Measurements from ENCODE around the gene RPTOR. TPM values are rescaled to one million over a fixed set of nuclear protein-coding genes. Genes with fewer than 3 reads are reported as not detected.

Gene RPTOR
- total RNA-seq, 1 donor from 2014 or later, result 53.7 TPM

- Mint-ChIP-seq H3K27ac (no peak overlapping the region), H3K27me3 (ENCODE audit: low read depth) (peaks cover 22% of the 10 kb centered on the region), H3K4me3 (no peak overlapping the region), H3K9me3 (no peaks in the 10 kb centered on the region), H3K36me3 (no peaks in the 10 kb centered on the region), H3K4me1 (no peaks in the 10 kb centered on the region)
- no peak for TF ChIP-seq CTCF (IDR thresholded peaks at IDR 0.05; ENCODE audit: unreplicated experiment)
- no peak for DNase-seq (ENCODE audit: low spot score in 2 of 2, unreplicated experiment in 2 of 2)
Measured at GRCh38 chr17:80970762-80971703, 426.4 kb downstream of the RPTOR start.

- H3K36me3 Mint-ChIP-seq, result no peaks in the 10 kb centered on the region
- no peak overlapping the region for H3K27ac Mint-ChIP-seq
- no peak overlapping the region for H3K4me3 Mint-ChIP-seq
- DNase-seq (ENCODE audit: low spot score in 2 of 2, unreplicated experiment in 2 of 2), result no peak
- no peaks in the 10 kb centered on the region for H3K9me3 Mint-ChIP-seq
- peaks cover 22% of the 10 kb centered on the region for H3K27me3 Mint-ChIP-seq (ENCODE audit: low read depth)
- H3K4me1 Mint-ChIP-seq, result no peaks in the 10 kb centered on the region
- TF ChIP-seq CTCF (IDR thresholded peaks at IDR 0.05; ENCODE audit: unreplicated experiment), result no peak
Measured at GRCh38 chr17:80971704-80972304, 427.2 kb downstream of the RPTOR start.

- TF ChIP-seq CTCF (IDR thresholded peaks at IDR 0.05; ENCODE audit: unreplicated experiment), result no peak
- no peak for DNase-seq (ENCODE audit: low spot score in 2 of 2, unreplicated experiment in 2 of 2)
- no peak overlapping the region for H3K27ac Mint-ChIP-seq
- H3K36me3 Mint-ChIP-seq, result no peaks in the 10 kb centered on the region
- no peaks in the 10 kb centered on the region for H3K9me3 Mint-ChIP-seq
- H3K4me1 Mint-ChIP-seq, result peaks cover 5% of the 10 kb centered on the region
- peaks cover 32% of the 10 kb centered on the region for H3K27me3 Mint-ChIP-seq (ENCODE audit: low read depth)
- no peak overlapping the region for H3K4me3 Mint-ChIP-seq
Measured at GRCh38 chr17:80976701-80977100, 432.1 kb downstream of the RPTOR start.

- no peak for TF ChIP-seq CTCF (IDR thresholded peaks at IDR 0.05; ENCODE audit: unreplicated experiment)
- Mint-ChIP-seq H3K36me3 (no peaks in the 10 kb centered on the region), H3K4me1 (peaks cover 5% of the 10 kb centered on the region), H3K4me3 (no peak overlapping the region), H3K9me3 (no peaks in the 10 kb centered on the region), H3K27me3 (ENCODE audit: low read depth) (peaks cover 35% of the 10 kb centered on the region), H3K27ac (no peak overlapping the region)
- no peak for DNase-seq (ENCODE audit: low spot score in 2 of 2, unreplicated experiment in 2 of 2)
Measured at GRCh38 chr17:80977172-80977571, 432.5 kb downstream of the RPTOR start.

- Mint-ChIP-seq H3K36me3 (no peaks in the 10 kb centered on the region), H3K27ac (no peak overlapping the region), H3K27me3 (ENCODE audit: low read depth) (peaks cover 41% of the 10 kb centered on the region), H3K9me3 (no peaks in the 10 kb centered on the region), H3K4me3 (no peak overlapping the region), H3K4me1 (peaks cover 5% of the 10 kb centered on the region)
- no peak for DNase-seq (ENCODE audit: low spot score in 2 of 2, unreplicated experiment in 2 of 2)
- no peak for TF ChIP-seq CTCF (IDR thresholded peaks at IDR 0.05; ENCODE audit: unreplicated experiment)
Measured at GRCh38 chr17:80978499-80979497, 434.2 kb downstream of the RPTOR start.

Measured in mesothelial cell of epicardium (in vitro differentiated cells).